ENCODE data around the gene ADCY5.

- TF ChIP-seq CTCF (IDR thresholded peaks at IDR 0.05; ENCODE audit: borderline replicate concordance, extremely low read depth, low read length, poor library complexity, severe bottlenecking) (no peak), EZH2 (IDR thresholded peaks at IDR 0.05; ENCODE audit: borderline replicate concordance, low read depth, low read length, severe bottlenecking) (no peak)
These were observed 149.3 kb downstream of the ADCY5 start for GRCh38 chr3:123299581-123299980.
